Forelimb muscle (tissue), 1 donor: ENCODE results near the gene SALL4. TPM values are rescaled to one million over a fixed set of nuclear protein-coding genes. Genes with fewer than 3 reads are reported as not detected.
"Not testable (repeated sequence)": the region's sequence is repeated elsewhere in the genome, so short reads cannot be mapped to it uniquely, and the experiment has no call there.

Experiments used
- DNase-seq: peaks from one replicate; pipeline ENCODE4 v3.0.0-alpha.2; 2013; ENCODE audit warnings: low read depth
- polyA plus RNA-seq: library from polyadenylated mRNA; unstranded; fragments of 120-200 nt; gene quantifications from one replicate; pipeline ENCODE4 v1.2.1, GENCODE V29; 2013; ENCODE audit not compliant: insufficient read length

Gene SALL4
- polyA plus RNA-seq, 1 donor: 0.38 TPM

DNA sequence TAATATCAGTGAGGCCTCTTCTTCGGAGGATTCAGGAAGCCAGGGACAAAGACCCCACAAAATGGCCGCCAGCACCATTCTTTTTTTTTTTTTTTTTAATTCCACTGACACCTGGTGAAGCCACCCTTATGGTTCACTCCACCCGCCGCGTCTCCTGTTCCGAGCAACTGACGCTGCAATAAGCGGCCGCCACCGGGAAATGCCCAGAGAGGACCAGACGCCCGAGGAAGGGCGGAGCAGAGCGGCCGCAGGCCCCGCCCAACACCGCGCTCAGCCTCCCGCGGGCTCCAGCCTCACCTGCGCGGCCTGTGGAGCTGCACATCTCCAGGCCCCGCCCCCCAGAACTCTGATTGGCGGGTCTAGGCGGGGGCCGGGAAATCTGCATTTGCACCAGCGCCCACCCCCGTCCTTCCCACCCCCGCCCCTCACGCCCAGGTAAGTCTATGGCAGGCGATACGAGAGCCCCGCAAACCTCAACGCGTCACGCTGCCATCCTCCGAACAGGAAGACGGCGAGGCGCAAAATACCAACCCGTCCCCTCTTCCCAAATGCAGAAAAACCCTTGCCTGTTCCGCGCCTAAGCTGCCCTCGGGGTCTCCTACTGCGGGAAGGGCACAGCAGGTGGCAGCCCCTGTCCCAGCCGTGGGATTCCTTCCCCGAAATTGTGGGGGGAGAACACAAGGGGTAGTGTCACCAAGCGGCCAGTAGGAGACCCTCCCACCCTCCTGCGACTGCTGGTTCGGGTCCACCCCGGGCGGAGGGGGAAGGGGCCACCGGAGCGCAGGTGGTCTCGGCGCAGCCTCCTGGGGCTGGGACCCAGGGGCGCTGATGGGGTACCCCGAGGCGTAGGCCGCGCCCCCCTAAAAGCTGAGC is 35.1 kb downstream of the SALL4 start:
- DNase-seq: no peak

DNA sequence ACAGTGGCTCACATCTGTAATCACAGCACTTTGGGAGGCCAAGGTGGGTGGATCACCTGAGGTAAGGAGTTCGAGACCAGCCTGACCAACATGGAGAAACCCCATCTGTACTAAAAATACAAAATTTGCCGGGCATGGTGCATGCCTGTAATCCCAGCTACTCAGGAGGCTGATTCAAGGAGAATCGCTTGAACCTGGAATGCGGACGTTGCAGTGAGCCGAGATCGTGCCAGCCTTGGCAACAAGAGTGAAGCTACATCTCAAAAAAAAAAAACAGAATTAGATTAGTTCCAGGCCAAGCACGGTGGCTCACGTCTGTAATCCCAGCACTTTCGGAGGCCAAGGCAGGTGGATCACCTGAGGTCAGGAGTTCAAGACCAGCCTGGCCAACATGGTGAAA is 36.9 kb downstream of the SALL4 start:
- DNase-seq: not testable (repeated sequence)

DNA sequence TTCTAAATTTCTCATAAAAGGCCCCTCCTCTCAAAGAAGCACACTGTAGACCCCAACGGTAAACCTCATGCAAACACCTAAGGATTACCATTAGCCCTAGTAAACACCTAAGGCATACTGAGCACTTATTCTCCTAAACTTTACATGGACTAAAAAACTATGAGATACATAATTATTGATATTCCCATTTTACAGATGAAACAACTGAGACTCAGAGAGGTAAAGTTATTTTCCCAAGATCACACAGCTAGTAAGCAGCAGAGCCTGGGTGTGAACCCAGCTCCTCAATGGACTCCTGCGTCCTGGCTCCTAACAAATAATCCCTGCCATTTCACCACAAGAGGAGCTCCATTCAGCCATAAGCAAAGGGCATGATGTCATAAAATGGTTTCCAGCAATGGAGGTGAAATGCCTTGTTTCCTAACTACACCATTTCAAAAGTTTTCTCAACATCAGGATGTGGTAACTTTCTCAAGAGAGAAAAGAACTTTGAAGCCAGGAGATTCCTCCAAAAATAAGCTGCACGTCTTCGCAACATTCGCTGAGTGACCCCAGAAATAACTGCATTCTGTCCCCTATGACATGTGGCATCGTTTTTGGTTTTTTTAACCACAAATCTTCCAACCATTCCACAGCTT is 38.2 kb downstream of the SALL4 start:
- DNase-seq: no peak

DNA sequence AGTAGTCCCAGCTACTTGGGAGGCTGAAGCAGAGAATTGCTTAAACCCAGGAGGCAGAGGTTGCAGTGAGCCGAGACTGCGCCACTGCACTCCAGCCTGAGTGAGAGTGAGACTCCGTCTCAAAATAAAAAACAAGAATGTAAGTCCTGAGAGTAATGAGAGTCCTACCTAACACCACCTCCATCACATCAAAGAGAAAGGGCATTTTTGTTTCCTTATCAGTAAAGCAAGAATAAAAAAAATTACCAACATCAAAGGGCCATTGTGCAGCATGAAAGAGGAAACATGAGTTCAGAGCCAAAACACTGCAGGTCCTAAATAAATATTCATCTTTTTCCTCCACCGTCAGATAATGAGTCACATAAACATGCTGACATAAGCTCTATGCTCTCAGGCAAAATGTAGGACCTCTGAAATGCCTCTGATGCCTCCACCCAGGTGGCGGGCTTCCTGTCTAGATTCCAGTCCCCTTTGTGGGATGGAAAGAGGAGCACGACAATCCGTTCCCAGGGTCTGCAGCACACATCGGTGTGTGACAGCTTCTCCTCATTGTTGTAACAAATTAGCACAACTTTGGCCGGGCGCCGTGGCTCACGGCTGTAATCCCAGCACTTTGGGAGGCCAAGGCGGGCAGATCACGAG is 41.3 kb downstream of the SALL4 start:
- DNase-seq: no peak

DNA sequence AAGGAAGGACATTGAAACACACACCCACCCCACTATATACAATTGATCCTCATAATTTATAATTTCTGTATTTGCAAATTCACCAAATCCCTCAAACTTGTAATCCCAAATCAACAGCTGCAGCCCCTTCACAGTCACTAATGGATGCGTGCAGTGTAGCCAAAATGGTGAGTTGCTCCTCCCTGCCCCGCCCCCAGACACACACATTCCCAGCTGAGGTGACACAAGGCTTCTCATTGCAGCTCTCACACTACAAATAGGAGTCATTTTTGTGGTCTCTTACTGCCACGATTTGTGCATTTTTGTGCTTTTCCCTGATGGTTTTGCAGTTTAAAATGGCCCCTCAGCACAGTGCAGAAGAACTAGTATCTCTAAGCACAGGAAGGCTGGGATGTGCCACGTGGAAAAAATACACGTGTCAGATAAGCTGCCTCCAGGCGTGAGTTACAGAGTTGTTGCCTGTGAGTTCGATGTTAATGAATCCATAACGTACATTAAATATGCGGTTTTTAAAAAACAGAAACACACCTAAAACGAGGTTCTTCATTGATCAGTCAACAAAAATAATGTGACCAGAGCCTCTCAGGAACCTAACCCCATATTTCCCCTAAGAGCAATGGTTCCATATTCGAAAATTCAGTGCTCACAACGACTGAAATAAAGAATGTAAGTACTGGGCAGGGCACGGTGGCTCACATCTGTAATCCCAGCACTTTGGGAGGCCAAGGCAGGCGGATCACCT is 42.4 kb downstream of the SALL4 start:
- DNase-seq: no peak

DNA sequence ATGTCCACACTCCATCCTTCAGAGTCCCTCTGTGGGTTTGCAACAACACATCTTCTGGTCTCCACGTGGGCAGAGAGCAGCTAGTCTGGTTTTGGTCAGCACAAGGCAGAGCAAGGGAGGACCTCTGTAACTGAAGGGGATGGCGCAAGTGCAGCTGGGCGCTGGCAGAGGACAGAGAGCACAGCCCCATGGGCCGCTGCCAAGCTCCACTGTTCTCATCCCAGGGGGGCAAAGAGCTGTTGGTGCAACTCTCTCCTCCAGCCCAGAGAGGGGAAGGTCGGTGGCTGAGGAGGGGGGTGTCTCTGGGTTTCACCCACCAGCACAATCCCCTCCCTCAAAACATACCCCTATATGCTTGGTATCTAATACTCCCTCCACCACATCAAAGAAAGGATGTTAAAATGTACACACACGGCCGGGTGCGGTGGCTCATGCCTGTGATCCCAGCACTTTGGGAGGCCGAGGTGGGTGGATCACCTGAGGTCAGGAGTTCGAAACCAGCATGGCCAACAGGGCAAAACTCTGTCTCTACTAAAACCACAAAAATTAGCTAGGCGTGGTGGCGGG is 43.3 kb downstream of the SALL4 start:
- no peak for DNase-seq

DNA sequence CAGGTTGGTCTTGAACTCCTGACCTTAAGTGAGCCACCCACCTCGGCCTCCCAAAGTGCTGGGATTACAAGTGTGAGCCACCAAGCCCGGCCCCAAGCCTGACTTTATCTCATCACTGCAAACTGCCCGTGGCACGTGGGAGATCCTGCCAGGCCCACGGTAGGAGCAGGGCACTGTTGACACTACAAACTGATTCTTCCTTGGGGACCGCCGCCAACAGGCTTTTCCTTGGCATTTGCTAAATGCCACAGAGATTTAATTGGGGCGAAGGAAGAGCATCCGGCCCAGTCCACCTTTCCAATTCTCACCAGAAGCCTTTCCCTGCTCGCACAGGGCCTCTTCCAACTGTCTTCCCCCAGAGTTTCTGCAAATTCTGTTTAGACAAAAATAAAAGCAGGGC is 45.1 kb downstream of the SALL4 start:
- DNase-seq: no peak

DNA sequence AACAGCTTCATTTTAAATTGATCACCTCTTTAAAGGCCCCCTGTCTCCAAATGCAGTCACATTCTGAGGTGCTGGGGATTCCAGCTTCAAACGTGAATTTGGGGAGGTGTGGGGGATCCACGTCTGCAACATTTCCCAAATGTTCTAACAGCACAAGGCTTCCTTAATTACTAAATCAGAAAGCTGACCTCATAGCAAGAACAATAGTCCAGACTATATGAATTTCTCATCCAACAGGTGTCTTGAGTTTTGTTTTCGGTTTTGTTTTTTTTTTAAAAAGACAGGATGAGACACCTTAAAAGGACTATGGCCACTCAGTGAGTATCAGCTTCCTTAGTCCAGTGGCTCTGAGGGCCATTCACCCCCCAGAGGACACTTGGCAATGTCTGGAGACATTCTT is 45.7 kb downstream of the SALL4 start:
- no peak for DNase-seq

DNA sequence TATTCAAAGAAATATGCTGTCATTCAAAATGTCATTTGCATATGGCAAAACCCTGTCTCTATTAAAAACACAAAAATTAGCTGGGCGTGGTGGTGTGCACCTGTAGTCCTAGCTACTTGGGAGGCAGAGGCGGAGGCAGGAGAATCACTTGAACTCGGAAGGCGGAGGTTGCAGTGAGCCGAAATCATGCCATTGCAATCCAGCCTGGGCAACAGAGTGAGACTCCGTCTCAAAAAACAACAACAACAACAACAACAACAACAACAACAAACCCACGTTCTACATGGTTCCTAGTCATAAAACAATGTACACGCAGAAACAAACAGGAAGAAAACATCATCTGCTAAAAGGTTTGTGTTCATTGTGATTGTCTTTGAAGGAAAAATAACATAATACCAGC is 49.1 kb downstream of the SALL4 start:
- DNase-seq: not testable (repeated sequence)

DNA sequence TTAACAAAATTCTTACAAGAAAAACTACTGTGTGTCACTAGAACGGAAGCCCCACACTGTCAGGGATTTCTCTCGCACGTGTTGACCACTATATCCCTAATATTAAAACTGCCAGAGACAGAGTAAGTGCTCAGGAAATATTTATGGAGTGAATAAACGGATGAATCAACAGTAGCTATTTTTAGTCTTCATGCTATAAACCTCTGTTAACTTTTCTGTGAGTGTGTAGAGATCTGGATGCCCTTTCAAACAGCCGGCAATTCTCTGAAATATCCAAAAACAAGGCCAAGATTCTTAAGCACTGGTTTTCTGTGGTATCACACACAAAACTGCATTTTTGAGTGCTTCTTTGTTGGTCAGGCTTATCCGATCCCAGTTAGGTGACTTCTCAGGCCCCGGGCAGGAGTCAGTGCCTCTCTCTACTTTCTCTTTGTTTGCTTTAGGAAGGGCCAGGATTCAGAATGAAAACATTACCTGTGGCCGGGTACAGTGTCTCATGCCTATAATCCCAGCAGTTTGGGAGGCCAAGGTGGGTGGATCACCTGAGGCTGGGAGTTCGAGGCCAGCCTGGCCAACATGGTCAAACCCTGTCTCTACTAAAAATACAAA is 49.9 kb downstream of the SALL4 start:
- DNase-seq: no peak

DNA sequence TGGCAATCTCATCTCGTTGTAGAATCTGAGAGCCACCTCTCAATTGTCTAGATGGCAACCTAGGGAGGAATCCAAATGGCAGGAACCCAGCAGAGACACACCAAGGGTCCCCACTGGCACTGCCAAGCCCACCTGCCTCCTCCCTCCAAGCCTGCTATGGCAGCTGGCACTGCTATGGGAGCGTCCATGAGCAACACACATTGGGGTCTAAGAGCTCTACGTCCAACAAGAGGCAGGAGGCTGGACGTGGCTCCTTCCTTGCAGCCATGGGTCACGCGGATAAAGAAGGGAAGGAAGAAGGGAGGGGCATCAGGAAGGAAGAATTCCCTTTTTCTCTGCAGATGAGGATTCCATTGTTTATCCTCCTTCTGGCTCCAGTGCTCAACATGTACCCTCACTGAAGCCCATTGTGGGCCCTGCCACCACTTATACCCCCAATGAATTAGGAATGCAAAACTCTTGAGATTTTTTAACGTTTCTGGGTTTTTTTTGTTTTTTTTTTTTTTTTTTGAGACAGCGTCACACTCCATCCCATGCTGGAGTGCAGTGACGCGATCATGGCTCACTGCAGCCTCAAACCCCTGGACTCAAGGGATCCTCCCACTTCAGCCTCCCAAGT is 51.4 kb downstream of the SALL4 start:
- DNase-seq: no peak

DNA sequence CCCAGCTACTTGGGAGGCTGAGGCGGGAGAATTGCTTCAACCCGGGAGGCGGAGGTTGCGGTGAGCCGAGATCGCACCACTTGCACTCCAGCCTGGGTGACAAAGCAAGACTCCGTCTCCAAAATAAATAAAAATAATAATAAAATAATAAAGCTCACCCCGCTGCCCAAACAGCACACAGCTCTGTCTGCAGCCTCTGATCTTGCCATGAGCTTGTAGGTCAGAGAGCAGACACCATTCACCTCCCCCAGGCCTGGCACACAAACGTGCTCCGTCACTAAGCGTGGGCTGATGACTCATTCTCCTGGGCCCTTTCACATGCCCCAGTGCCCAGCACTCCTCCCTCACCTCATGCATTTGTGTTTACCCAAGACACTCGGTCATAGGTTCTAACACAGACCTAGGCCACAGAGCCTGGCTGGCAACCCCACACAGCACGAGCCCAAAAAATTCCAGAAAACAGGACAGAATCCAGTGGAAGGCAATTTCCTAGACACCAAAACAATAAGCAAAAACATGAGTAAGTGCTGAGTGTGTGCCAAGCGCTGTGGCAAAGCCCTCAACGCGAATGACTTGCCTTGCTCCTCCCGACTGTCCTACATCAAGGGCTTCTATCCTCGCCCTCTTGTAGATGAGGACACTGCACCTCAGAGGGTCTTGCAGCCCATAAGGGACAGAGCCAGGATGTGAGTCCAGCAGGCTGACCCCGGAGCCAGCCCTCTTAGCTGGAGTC is 52.1 kb downstream of the SALL4 start:
- DNase-seq: no peak

DNA sequence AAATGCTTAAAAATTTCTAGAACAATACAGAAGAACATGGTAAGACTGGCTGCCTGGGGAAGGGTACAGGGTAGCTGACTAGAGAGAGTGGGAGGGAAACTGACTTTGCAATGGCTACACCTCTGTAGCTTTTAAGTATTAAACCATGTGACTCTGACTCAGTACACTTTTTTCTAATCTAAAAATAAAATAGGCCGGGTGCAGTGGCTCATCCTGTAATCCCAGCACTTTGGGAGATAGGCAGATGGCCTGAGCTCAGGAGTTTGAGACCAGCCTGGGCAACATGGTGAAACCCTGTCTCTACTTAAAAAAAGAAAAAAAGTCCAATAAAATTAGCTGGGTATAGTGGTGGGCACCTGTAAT is 52.7 kb downstream of the SALL4 start:
- DNase-seq: no peak

DNA sequence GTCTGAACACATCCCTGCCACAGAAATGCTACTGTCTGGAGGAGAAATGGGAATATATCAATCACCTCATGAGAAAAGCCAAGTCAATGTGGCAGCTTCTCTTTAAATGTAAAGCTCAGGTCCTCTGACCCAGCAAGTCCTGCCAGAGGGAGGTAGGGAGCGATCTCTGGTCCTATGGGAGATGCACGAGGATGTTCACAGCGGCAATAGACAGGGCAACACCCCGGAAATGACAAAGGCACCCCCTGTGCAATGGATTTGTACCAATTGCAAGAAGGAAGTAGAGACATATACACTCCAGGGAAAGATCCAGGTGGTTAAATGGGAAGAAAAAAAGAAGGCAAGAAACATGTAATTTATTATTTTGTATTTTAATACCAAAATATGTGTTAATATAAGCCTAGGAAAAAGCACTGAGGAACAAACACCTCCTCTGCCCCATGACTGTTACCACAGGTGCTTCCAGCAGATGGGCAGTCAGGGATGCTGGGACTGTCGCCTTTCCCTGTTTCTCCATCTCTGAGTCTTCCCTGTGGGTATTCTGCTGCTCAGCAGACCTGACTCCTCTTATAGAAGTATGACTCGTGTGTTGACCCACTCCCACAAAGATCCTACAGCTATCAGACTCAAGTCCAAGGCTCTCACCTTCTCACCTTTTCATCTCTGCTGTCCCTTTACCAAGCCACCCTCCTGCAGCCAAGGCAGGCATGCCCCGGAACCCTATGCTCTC is 55.0 kb downstream of the SALL4 start:
- no peak for DNase-seq

DNA sequence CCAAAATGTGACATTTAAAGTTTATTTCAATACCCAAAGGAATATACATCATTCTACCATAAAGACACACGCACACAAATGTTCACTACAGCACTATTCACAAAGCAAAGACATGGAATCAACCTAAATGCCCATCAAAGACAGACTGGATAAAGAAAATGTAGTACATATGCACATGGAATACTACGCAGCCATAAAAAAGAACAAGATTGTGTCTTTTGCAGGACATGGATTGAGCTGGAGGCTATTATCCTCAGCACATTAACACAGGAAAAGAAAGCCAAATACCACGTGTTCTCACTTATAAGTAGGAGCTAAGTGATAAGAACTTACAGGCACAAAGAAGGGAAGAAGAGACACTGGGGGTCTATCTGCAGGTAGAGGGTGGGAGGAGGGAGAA is 56.5 kb downstream of the SALL4 start:
- no peak for DNase-seq

DNA sequence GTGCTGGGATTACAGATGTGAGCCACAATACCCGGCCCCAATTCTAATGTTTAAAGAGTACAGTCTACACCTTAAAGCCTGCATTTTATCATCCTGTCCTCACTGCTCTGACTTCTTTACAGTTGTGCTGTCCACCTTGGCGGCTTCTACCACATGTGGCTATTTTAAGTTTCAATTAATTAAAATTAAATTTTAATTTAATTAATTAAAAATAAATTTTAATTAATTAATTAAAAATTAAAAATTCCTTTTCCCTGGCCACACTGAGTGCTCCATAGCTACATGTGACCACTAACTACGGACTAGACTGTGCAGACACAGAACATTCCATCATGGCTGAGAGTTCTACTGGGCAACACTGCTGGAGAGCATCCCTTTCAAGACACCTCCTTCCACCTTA is 61.5 kb downstream of the SALL4 start:
- no peak for DNase-seq

DNA sequence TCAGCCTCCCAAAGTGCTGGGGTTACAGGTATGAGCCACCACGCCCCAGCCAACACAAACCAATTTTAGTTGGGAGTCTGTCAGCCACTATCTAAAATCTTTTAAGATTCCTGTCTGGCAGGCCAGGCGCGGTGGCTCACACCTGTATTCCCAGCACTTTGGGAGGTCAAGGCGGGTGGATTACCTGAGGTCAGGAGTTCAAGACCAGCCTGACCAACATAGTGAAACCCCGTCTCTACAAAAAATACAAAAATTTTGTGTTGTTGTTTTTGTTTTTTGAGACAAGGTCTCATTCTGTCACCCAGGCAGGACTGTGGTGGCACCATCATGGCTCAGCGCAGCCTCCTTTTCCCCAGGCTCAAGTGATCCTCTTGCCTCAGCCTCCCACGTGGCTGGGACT is 62.0 kb downstream of the SALL4 start:
- not testable (repeated sequence) for DNase-seq

DNA sequence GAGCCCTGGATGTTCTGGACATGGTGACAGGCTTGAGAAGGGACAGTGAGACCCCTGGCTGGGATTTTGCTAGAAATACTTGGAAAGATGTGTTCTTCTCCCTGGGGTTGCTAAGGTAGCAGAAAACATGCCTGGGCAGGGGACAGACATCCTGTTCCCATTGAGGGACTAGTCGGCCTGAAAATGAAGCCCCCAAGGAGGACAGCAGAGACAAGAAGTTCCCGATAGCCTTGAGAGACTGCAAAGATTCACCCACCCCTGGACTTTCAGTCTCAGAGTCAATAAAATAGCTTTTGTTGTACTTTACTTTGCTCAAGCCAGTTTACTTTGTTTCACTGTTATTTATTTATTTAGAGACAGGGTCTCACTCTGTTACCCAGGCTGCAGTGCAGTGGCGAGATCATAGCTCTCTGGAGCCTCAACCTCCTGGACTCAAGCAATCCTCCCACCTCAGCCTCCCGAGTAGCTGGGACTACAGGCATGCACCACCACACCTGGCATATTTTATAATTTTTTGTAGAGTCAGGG is 62.5 kb downstream of the SALL4 start:
- DNase-seq: no peak

DNA sequence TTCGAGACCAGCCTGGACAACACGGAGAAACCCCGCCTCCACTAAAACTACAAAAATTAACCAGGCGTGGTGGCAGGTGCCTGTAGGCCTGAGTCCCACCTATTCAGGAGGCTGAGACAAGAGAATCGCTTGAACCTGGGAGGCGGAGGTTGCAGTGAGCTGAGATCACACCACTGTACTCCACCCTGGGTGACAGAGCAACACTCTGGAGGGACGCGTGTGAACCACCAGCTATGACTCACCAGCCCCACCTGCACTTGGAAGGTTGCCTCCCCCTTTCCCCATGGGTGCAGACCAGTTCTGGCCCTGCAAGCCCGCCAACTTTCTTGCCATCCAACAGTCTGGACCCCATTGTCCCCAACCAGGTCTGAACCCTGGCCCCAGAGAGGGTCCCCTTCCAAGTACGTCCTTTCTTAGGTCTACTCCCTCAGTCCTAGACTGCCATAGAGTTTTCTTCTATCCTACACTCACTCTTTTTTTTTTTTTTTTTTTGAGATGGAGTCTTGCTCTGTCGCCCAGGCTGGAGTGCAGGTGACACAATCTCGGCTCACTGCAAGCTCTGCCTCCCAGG is 63.4 kb downstream of the SALL4 start:
- no peak for DNase-seq
